Neural cell (in vitro differentiated cells): ENCODE data around the gene TARS2.

ENCODE experiments used
- EP300 ChIP-seq: fragments of 450-650 bp; conservative IDR thresholded peaks from 2 replicates; pipeline ENCODE4 v1.6.1; 2014; ENCODE audit warnings: antibody characterized with exemption, mild to moderate bottlenecking, moderate library complexity; ENCODE audit not compliant: poor library complexity, severe bottlenecking
- EZH2 ChIP-seq: fragments of 200-600, 300-800 bp; shearing (Covaris generic), sonication (generic); IDR thresholded peaks from 2 replicates; pipeline ENCODE4 v1.6.1; 2014; ENCODE audit warnings: antibody characterized with exemption, low read length, borderline replicate concordance, mild to moderate bottlenecking; ENCODE audit not compliant: insufficient read depth, poor library complexity, severe bottlenecking
- MXI1 ChIP-seq: fragments of 450-650 bp; conservative IDR thresholded peaks from 2 replicates; pipeline ENCODE4 v1.6.1; 2014; ENCODE audit warnings: antibody characterized with exemption, mild to moderate bottlenecking; ENCODE audit not compliant: poor library complexity, severe bottlenecking
- POLR2AphosphoS5 ChIP-seq: IDR thresholded peaks from 2 replicates; pipeline ENCODE4 v1.6.1; 2012
- TAF1 ChIP-seq: IDR thresholded peaks from 2 replicates; pipeline ENCODE4 v1.6.1; 2012; ENCODE audit warnings: low read depth
- TF ChIP-seq, protein P1 (sequence below): IDR thresholded peaks from 2 replicates; pipeline ENCODE4 v1.6.1; 2012; ENCODE audit warnings: borderline replicate concordance
- TF ChIP-seq, protein P2 (sequence below): fragments of 450-650 bp; IDR thresholded peaks from 2 replicates; pipeline ENCODE4 v1.5.1; 2014; ENCODE audit warnings: antibody characterized with exemption, mild to moderate bottlenecking, moderate library complexity; ENCODE audit not compliant: poor library complexity, severe bottlenecking

DNA sequence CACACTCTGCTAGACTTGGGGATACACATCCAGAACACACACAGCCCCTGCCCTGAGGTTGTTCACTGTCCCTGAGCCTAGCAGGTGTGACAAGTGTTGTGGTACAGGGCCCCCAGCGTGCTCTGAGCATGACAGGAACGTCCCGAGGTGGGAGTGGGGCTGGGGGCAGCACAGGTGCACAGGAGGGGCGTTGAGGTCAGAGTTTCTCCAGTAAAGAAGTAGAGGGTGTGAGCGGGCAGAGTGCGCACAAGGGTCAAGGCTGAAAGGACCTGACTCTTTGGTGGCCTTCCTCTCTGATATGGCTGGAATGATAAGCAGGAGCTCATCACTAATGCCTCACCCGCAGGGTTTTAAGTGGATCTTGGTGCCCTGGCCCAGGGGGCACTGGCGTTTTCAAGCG, 27.0 kb downstream of the TARS2 start:
- TF ChIP-seq POLR2AphosphoS5 (no peak), EZH2 (no peak), EP300 (no peak), TAF1 (no peak), MXI1 (no peak)
- TF ChIP-seq, protein P1, sequence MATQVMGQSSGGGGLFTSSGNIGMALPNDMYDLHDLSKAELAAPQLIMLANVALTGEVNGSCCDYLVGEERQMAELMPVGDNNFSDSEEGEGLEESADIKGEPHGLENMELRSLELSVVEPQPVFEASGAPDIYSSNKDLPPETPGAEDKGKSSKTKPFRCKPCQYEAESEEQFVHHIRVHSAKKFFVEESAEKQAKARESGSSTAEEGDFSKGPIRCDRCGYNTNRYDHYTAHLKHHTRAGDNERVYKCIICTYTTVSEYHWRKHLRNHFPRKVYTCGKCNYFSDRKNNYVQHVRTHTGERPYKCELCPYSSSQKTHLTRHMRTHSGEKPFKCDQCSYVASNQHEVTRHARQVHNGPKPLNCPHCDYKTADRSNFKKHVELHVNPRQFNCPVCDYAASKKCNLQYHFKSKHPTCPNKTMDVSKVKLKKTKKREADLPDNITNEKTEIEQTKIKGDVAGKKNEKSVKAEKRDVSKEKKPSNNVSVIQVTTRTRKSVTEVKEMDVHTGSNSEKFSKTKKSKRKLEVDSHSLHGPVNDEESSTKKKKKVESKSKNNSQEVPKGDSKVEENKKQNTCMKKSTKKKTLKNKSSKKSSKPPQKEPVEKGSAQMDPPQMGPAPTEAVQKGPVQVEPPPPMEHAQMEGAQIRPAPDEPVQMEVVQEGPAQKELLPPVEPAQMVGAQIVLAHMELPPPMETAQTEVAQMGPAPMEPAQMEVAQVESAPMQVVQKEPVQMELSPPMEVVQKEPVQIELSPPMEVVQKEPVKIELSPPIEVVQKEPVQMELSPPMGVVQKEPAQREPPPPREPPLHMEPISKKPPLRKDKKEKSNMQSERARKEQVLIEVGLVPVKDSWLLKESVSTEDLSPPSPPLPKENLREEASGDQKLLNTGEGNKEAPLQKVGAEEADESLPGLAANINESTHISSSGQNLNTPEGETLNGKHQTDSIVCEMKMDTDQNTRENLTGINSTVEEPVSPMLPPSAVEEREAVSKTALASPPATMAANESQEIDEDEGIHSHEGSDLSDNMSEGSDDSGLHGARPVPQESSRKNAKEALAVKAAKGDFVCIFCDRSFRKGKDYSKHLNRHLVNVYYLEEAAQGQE, result no peak
- TF ChIP-seq, protein P2, sequence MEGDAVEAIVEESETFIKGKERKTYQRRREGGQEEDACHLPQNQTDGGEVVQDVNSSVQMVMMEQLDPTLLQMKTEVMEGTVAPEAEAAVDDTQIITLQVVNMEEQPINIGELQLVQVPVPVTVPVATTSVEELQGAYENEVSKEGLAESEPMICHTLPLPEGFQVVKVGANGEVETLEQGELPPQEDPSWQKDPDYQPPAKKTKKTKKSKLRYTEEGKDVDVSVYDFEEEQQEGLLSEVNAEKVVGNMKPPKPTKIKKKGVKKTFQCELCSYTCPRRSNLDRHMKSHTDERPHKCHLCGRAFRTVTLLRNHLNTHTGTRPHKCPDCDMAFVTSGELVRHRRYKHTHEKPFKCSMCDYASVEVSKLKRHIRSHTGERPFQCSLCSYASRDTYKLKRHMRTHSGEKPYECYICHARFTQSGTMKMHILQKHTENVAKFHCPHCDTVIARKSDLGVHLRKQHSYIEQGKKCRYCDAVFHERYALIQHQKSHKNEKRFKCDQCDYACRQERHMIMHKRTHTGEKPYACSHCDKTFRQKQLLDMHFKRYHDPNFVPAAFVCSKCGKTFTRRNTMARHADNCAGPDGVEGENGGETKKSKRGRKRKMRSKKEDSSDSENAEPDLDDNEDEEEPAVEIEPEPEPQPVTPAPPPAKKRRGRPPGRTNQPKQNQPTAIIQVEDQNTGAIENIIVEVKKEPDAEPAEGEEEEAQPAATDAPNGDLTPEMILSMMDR, result no peak
